Measurements from ENCODE around the gene CEP19.

CEP19 gene

GRCh38 chr3:196707566-196707965, 4.5 kb downstream of the CEP19 start:
- no peak for DNase-seq

- DNase-seq: no peak
These were observed 5.3 kb downstream of the CEP19 start for GRCh38 chr3:196706731-196707130.

- no peak for DNase-seq
These were observed 5.7 kb downstream of the CEP19 start for GRCh38 chr3:196706327-196706726.

GRCh38 chr3:196700801-196701200, 11.2 kb downstream of the CEP19 start:
- no peak for DNase-seq

GRCh38 chr3:196699749-196700148, 12.3 kb downstream of the CEP19 start:
- DNase-seq: no peak

- DNase-seq: no peak
These were observed 14.8 kb downstream of the CEP19 start for GRCh38 chr3:196697270-196697669.

- DNase-seq: no peak
These were observed 16.2 kb downstream of the CEP19 start for GRCh38 chr3:196695849-196696226.

- no peak for DNase-seq
These were observed 16.9 kb downstream of the CEP19 start for GRCh38 chr3:196694941-196695848.

- DNase-seq: no peak
These were observed 17.8 kb downstream of the CEP19 start for GRCh38 chr3:196694202-196694638.

- DNase-seq: no peak
These were observed 20.7 kb downstream of the CEP19 start for GRCh38 chr3:196691386-196691785.

GRCh38 chr3:196689941-196690660, 21.9 kb downstream of the CEP19 start:
- no peak for DNase-seq

- DNase-seq: no peak
These were observed 23.7 kb downstream of the CEP19 start for GRCh38 chr3:196688349-196688748.

GRCh38 chr3:196686436-196686835, 25.6 kb downstream of the CEP19 start:
- DNase-seq: no peak

GRCh38 chr3:196684548-196685407, 27.3 kb downstream of the CEP19 start:
- peak; percentile 57 for DNase-seq

- DNase-seq: no peak
These were observed 34.1 kb downstream of the CEP19 start for GRCh38 chr3:196677931-196678330.

GRCh38 chr3:196677353-196677752, 34.7 kb downstream of the CEP19 start:
- DNase-seq: no peak

GRCh38 chr3:196673632-196674031, 38.4 kb downstream of the CEP19 start:
- DNase-seq: no peak

GRCh38 chr3:196670339-196670738, 41.7 kb downstream of the CEP19 start:
- DNase-seq: no peak

- no peak for DNase-seq
These were observed 44.8 kb downstream of the CEP19 start for GRCh38 chr3:196667056-196667825.

- DNase-seq: no peak
These were observed 45.8 kb downstream of the CEP19 start for GRCh38 chr3:196666001-196666867.

Data from activated CD4-positive, CD25-positive, alpha-beta regulatory T cell treated with anti-CD3 and anti-CD28 coated beads, Interleukin-2, amount 50 U/mL, for 72 hours (primary cell).